Right renal cortex interstitium (tissue), 3 donors: ENCODE results near the gene GOLPH3L. TPM values are rescaled to one million over a fixed set of nuclear protein-coding genes. Genes with fewer than 3 reads are reported as not detected.
"Not testable (repeated sequence)": the region's sequence is repeated elsewhere in the genome, so short reads cannot be mapped to it uniquely, and the experiment has no call there.

Experiments used
- DNase-seq, 3 donors: peaks; one replicate each; pipeline ENCODE4 v3.0.0-alpha.2; 2013; ENCODE audit warnings: low read depth in 3 of 3, low spot score in 2 of 3
- polyA plus RNA-seq, 3 donors: library from polyadenylated mRNA; unstranded; fragments of 120-200 nt; gene quantifications; one replicate each; pipeline ENCODE4 v1.2.1, GENCODE V29; 2013; ENCODE audit not compliant: insufficient read length in 3 of 3

The GOLPH3L gene
- polyA plus RNA-seq, 3 donors: 40.5 to 45.0 (median 44.6) TPM

DNA sequence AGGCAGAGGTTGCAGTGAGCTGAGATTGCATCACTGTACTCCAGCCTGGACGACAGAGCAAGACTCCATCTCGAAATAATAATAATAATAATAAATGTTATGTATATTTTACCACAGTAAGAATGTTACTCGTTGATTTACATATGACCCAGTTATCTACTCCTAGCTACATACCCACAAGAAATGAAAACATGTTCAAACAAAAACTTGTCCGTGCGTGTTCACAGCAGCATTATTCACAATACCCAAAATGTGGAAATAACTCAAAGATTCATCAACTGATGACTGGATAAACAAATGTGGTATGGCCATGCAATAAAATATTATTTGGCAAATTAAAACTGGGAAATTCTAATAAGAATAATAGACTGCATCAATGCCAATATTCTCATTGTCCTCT lies 35.8 kb downstream of the GOLPH3L start:
- no peak for DNase-seq

DNA sequence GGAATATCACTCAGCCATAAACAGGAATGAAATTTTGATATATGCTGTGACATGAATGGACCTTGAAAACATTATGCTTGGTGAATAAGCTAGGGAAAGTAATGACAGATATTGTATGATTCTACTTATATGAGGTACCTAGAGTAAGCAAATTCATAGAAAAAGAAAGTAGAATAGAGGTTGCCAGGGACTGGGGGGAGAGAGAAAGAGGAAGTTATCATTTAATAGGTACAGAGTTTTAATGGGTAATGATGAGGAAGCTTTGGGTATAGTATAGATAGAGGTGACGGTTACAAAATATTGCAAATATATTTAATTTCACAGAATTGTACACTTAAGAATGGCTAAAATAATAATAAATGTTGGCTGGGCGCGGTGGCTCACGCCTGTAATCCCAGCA lies 36.4 kb downstream of the GOLPH3L start:
- no peak for DNase-seq

DNA sequence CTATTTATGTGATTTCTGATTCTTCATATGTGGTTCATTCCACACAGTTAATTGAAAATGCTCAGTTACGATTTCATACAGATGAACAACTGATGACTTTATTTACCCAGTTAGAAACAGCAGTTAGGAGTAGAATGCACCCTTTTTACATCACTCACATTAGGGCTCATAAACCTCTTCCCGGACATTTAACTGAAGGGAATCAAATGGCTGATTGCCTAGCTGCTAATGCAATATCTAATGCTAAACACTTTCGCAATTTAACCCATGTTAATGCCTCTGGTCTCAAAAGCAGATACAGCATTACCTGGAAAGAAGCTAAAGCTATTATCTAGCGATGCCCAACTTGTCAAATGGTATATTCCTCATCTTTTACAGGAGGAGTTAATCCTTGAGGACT lies 39.9 kb downstream of the GOLPH3L start:
- DNase-seq: not testable (repeated sequence)

DNA sequence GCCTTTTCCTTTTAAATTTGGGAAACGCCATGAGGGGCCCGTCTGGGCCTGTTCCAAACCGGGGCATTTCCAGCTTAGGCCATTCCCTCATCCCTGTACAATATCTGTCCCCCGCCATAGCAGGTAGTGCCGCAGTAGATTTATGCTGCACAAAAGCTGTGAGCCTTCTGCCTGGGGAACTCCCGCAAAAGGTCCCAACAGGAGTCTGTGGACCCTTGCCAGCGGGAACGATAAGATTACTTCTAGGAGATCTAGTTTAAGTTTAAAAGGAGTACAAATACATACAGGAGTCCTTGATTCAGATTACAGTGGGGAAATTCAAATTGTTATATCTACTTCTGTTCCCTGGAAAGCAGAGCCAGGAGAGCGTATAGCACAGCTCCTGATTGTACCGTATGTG lies 42.3 kb downstream of the GOLPH3L start:
- DNase-seq: not testable (repeated sequence)

DNA sequence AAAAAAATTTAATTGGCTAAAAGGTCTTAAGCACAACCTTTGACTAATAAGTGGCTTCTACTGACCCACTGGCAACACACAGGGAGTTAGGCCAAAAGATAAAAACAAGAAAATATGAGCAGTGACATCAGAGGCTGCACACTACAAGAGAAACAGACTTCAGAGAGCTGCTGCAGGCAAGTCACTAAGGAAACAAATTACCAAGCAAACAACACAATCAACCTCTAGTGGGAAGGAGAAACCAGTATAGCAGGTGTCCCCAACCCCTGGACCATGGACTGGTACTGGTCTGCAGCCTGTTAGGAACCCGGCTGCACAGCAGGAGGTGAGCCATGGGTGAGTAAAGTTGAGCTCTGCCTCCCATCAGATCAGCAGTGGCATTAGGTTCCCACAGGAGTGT lies 46.8 kb downstream of the GOLPH3L start:
- DNase-seq: no peak

- no peak for DNase-seq
Observed at GRCh38 chr1:150649441-150650075, 47.4 kb downstream of the GOLPH3L start.

DNA sequence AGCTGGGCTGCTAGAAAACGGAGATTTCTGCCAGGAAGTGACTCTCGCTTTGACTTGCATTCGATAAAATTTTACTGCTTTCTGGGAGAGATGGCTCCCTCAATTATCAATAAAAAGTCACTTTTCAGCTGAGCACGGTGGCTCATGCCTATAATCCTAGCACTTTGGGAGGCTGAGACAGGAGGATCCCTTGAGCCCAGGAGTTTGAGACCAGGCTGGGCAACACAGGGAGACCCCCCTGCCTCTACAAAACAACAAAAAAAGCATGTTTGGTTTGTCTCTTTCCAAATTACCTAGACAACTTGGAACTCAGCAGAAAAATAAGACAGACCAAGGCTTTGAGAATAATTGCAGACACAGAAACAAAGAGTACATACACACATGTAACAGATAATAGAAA lies 54.7 kb downstream of the GOLPH3L start:
- DNase-seq: no peak

GRCh38 chr1:150641126-150641815 lies 55.7 kb downstream of the GOLPH3L start:
- not testable (repeated sequence) for DNase-seq

DNA sequence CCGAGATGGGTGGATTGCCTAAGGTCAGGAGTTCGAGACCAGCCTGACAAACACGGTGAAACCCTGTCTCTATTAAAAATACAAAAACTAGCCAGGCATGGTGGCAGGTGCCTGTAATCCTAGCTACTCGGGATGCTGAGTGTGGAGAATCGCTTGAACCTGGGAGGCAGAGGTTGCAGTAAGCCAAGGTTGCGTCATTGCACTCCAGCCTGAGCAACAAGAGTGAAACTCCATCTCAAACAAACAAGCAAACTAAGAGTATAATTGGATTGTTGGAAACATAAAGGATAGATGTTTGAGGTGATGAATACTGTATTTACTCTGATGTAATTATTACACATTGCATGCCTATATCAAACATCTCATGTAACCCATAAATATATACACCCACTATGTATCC lies 58.5 kb downstream of the GOLPH3L start:
- not testable (repeated sequence) for DNase-seq

GRCh38 chr1:150634839-150635622 lies 61.9 kb downstream of the GOLPH3L start:
- not testable (repeated sequence) for DNase-seq

- DNase-seq: peak; percentile 96 to 99 (median 97)
Observed at GRCh38 chr1:150629115-150629928, 67.6 kb downstream of the GOLPH3L start, which contains the start of gene ENSA. Gene ENSA, minus strand, starts transcription at chr1:150629612. Its CDS starts 142 bp downstream, at chr1:150629470.

- DNase-seq: no peak
Observed at GRCh38 chr1:150628766-150629114, 68.2 kb downstream of the GOLPH3L start.

DNA sequence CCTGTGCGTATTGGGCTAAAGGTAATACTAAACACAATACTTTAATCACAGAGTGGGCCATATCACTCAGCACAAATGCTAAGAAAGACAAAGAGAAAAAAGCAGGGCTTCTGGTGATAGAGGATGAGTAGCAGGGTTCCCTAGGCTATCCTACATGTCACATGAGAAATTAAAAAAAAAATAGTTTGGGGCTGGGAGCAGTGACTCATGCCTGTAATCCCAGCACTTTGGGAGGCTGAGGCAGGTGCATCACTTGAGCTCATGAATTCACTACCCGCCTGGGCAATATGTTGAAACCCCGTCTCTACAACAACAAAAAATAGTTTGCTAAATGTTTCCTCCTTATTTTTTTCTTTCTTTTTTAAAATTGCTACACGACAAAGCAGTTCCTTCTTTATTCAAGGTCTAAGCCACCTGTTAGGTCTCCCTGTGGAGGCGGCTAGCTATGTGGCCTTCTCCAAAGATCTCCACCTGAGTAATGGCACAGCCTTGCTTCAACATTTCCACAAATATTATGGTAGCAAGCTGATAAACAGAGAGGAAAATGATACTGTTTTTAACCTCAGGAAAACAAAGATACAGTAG lies 69.0 kb downstream of the GOLPH3L start:
- no peak for DNase-seq

DNA sequence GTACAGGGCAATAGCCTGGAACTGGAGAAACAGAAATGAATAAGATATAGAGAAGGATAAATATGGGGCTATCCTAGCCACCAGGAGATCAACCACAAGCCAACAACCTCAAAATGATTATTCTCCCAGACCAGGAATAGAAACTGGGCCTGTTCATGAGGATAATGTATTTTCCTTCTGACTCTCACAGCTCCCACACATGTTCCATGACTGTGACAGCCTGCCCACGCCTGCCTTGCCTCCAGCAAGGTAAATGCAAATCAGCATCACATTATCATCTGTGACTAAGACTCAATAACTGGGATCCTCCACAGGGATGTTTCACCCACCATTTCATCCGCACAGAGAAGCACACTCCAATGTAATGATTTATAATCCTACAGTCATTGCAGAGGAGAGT lies 70.8 kb downstream of the GOLPH3L start:
- no peak for DNase-seq

GRCh38 chr1:150624546-150624945 lies 72.4 kb downstream of the GOLPH3L start:
- not testable (repeated sequence) for DNase-seq

DNA sequence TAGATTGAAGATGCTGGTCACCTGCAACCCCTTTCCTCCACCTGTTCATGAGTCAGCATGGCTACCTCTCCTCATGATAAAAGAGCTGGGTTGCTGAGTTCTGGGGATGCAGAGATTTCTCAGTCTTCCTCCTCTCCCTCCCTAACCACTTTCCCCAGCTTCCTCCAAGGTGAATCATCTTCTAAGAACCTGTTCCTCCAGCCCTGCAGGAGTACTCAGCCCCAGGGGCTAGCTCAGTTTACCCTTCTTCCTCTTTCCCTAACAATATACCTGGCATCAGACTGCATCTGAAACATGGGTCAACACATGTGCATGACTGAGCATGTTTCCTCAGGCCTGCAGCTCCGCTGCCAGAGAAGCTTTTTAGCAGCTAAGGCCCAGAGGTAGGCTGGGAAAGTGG lies 72.8 kb downstream of the GOLPH3L start:
- not testable (repeated sequence) for DNase-seq

DNA sequence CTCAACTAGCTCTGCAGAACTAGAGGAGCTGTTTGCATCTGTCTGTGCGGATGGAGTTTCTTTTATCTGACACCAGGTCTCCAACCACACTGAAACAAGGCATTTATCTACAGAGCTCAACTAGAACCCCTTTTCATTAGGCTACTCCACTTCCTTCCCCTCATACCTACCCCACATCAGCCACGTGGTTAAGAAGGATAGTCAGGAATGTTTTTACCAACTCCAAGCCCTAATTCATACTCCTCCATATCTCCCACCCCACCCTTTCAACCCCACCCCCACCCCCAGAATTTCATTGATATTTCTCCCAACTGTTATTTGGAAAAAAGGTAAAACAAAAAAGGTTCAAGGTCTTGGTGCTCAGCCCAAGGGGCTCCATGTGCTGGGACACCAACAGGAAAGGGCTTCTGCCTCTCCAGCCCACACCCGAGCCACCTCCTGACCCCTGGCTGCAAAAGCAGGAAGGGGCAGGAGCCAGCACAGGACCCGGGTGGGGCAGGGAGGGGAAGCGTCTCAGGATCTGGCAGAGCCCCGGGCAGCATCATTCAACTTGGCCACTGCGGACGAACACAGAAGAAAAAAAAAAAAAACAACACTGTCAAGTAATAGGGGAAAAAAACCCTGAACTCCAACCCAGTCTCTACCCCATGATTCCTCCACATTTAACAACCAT lies 74.5 kb downstream of the GOLPH3L start:
- DNase-seq: no peak

GRCh38 chr1:150621497-150622302 lies 75.3 kb downstream of the GOLPH3L start:
- DNase-seq: peak in 1 of 3 donors; percentile 29

DNA sequence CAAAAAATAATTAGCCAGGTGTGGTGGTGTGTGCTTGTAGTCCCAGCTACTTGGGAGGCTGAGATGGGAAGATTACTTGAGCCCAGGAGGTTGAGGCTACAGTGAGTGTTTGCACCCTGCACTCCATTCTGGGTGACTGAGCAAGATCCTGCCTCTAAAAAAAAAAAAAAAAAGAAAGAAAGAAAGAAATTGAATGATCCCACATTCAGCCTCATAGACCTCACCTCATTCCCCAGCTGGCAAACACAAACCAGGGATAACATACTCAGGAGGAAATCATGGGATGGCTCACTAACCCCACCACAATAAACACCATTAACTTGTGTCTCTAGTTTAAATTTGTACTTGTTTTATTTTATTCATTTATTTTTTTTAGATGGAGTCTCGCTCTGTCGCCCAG lies 76.0 kb downstream of the GOLPH3L start:
- DNase-seq: no peak
